MV-4-11 (cell line): ENCODE data around the gene ASCC1.
"Not testable (repeated sequence)": the region's sequence is repeated elsewhere in the genome, so short reads cannot be mapped to it uniquely, and the experiment has no call there.

Source experiments
- DNase-seq: peaks from one replicate; lab custom pipeline; 2025; lab: John Stamatoyannopoulos, UW

Gene ASCC1

DNA sequence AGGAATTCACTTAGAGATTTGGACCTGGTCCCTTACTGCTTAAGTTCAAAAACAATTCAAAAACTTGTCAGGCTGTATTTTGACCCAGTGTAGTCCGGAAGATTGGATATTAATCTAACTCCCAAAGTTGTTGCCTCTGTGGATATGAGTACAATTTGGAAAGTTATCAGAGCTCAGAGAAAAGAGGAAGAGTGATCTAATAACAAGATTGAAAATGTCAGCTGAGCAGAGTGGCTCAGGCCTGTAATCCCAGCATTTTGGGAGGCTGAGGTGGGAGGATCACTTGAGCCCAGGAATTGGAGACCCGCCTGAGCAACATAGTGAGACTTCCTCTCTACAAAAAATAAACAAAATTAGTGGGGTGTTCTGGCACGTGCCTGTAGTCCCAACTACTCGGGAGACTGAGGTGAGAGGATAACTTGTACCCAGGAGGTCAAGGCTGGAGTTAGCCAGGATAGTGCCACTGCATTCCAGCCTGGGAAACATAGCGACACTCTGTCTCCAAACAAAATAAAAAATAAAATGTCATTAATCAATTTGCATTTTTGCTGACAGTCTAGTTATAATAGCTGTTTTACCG lies 3.2 kb upstream of the ASCC1 start:
- DNase-seq: no peak

DNA sequence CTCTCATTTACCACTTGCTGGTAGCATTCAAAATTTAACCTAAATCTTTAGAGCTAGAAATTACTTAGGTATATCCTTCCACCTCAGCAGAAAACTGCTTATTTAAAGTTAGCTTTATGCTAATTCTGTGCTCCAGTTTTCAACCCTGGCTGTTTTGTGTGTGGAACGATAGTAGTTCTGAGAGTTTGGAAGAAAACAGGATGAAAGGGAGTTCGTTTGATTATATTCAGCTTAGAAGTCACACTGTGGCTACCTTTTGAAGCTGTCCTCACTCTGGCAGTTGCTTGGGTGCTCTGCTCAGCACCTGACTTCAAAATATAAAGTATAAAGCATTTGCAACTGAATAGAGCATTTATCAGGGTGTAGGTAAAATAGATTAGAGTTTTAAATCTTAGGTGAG lies 2.6 kb upstream of the ASCC1 start:
- DNase-seq: no peak

GRCh38 chr10:72218325-72218724 lies 2.2 kb upstream of the ASCC1 start:
- peak; percentile 63 for DNase-seq

DNA sequence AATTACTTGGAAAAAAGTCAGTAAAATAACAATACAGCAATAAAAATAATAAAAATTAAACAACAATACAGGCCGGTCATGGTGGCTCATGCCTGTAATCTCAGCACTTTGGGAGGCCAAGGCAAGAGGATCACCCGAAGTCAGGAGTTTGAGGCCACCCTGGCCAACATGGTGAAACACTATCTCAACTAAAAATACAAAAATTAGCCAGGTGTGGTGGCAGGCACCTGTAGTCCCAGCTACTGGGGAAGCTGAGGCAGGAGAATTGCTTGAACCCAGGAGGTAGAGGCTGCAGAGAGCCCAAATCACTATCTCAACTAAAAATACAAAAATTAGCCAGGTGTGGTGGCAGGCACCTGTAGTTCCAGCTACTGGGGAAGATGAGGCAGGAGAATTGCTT lies 4.2 kb downstream of the ASCC1 start:
- DNase-seq: not testable (repeated sequence)

- not testable (repeated sequence) for DNase-seq
Observed at GRCh38 chr10:72211381-72211780, 4.7 kb downstream of the ASCC1 start.

- not testable (repeated sequence) for DNase-seq
Observed at GRCh38 chr10:72208526-72208925, 7.5 kb downstream of the ASCC1 start.

DNA sequence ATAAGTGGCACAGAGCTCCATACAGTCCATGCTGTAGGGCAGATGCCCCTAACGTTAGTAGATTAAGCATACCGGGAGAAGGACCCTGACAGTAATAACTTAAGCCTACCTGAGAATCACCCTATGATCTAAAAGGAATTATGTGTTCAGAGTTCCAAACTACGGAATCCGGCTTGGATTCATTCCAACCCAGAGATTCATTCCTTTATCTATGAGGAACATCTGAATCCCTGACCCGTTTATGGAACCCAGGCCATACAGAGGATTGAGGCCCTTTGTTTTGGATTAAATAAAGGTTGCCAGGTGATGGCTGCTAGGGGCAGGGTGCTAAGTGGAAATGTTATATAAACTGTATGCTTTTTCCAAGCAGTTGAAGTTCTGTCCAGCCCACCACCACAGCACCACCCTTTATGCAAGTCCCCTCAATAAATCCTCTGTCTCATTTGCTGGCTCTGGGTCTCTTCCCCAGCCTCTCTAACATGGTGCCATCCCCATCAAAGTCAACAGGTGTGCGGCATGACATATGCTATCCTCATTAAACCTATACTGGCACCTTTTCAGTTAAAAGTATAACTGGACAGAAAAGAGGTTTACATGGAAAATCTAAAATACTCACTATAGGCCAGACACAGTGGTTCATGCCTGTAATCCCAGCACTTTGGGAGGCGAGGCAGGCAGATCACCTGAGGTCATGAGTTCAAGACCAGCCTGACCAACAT lies 9.4 kb downstream of the ASCC1 start:
- no peak for DNase-seq

DNA sequence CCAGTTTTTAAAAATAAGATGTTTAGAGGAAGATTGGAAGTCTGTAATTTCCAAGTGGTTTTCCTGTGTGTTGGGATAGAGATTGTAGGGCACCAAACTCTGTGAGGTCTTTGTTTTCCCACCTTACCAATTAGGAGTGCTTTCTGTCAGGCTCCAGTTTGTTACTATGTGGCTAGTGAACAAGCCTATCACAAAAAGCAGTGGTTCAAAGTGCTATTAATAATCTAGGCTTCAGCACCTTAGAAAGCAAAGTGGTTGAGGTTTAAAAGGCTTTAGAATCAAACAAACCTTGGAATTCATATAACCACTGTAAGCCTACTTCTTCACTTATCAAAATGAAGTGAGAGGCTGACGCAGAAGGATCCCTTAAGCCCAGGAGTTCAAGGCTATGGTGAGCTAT lies 11.4 kb downstream of the ASCC1 start:
- no peak for DNase-seq

DNA sequence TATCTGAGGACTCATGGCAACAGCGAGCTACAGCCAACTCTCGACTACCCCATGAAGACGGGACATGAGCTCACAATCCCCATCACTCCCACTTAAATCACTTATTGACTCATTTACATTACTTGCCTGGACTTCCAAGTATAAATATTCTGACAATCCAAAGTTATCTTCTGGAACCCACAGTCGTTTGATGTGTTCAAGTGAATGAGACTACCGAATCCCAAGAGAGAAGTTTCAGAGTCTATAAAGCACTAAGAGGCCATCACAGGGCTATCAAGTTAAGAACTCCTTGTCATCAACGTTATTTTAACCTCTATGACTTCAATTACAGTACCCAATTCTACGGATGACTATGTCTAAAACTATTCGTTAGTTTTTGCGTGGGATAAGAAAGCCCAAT lies 11.8 kb downstream of the ASCC1 start:
- DNase-seq: no peak

DNA sequence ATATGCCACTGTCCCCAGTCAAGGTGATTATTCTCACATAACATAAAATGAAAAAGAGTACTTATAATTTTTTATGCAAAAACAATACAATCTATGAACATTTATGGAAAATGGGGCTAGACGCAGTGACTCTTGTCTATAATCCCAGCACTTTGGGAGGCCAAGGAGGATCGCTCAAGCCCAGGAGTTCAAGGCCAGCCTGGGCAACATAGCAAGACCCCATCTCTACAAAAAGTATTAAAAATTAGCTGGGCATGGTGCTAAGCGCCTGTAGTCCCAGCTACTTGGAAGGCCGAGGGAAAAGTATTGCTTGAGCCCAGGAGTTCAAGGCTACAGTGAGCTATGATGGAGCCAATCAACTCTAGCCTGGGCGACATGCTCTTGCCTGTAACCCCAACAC lies 14.8 kb downstream of the ASCC1 start:
- DNase-seq: no peak

GRCh38 chr10:72200883-72201282 lies 15.2 kb downstream of the ASCC1 start:
- DNase-seq: no peak

- no peak for DNase-seq
Observed at GRCh38 chr10:72194949-72195348, 21.1 kb downstream of the ASCC1 start.

DNA sequence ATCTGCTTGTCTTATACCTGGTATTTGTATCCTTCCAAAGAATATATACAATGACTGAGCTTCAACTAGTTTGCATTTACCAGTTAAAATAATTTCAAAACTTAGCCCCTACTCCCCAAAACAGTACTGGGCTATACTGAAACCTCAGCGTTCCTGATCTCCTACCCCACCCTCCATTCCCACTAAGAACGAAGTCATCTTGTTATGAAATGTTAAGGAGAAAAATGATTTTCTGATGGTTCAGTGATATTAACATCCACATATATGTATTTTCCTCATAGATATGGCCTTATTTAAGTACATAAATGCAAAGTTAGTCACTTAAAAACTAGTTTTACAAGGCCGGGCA lies 29.1 kb downstream of the ASCC1 start:
- no peak for DNase-seq

DNA sequence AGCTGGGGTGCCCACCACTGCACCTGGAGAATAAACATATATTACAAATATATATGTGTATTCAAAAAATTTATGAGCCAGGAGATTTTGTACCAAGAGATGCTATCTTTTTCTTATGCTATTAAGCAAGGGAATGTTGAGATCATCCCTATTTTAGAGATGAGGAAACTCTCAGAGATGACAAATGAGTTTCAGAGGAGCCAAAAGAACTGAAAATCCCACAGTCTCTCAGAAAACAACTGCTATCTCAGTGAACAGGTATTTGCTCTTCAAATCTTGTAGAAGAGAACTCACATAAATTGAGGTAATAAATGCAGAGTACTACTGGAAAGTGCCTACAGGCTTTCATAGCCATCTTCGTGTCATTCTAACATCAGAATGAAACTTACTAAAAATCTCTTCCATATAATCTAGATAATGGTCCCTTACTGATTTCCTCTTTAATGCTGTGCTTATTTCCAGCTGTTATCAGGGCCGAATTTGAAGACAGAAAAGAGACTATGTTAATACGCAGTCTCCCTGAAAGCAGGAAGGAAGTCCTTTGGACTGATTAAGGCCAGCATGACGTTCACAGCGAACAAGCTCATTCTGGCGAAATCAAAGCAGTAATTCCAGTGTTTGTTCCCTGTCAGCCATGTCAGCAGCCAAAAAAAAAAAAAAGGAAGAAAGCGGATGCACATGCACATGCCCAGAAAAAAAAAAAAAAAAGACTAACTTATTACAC lies 29.7 kb downstream of the ASCC1 start:
- no peak for DNase-seq

DNA sequence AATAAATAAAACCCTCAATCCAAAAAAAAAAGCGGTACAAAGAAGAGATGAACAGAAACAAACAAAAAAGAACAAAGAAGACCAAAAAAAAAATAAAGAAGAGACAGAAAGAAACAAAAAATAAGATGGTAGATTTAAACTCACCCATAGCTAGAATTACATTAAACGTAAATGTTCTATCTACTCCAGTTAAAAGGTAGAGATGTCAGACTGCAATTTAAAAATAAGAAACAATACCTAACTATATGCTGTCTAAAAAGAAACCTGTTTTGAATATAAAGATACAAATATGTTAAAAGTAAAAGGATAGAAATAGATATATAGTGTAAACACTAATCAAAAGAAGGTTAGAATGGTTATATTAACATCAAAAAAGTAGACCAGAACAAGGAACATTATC lies 31.9 kb downstream of the ASCC1 start:
- DNase-seq: no peak

GRCh38 chr10:72177454-72177853 lies 38.6 kb downstream of the ASCC1 start:
- no peak for DNase-seq

DNA sequence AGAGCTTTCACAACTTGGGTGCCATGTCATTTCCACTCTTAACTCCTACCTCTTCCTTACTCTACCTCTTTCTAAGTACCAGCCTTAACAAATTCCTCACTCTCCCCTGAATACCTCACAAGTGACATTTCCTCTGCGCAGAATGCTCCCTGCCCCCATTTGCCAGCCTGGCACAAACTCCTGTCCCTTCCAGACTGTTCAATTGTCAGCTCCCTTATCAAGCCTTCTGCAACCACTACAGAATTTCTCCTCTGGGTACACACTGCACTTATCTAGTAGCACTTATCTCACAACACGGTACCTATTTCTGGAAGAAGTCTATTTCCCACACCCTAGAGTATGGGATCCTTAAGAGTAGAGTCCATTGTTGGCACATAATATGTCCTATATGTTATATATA lies 39.4 kb downstream of the ASCC1 start:
- no peak for DNase-seq

- peak; percentile 23 for DNase-seq
Observed at GRCh38 chr10:72175149-72175548, 40.9 kb downstream of the ASCC1 start.

- no peak for DNase-seq
Observed at GRCh38 chr10:72174297-72174662, 41.8 kb downstream of the ASCC1 start.

- no peak for DNase-seq
Observed at GRCh38 chr10:72173619-72174296, 42.3 kb downstream of the ASCC1 start.

- DNase-seq: peak; percentile 14
Observed at GRCh38 chr10:72173262-72173618, 42.8 kb downstream of the ASCC1 start.

DNA sequence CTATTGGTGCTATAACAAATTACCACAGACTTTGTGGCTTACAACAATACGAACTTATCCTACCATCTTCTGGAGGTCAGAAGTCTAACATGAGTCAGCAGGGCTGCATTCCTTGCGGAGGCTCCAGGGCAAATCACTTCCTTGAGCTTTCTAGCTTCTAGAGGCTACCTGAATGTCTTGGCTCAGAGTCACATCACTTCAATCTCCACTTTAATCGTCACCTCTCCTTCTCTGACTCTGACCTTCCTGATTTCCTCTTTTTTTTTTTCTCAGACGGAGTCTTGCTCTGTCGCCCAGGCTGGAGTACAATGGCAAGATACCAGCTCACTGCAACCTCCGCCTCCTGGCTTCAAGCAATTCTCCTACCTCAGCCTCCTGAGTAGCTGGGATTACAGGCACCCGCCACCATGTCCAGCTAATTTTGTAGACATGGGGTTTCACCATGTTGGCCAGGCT lies 44.9 kb downstream of the ASCC1 start:
- DNase-seq: peak; percentile 45

DNA sequence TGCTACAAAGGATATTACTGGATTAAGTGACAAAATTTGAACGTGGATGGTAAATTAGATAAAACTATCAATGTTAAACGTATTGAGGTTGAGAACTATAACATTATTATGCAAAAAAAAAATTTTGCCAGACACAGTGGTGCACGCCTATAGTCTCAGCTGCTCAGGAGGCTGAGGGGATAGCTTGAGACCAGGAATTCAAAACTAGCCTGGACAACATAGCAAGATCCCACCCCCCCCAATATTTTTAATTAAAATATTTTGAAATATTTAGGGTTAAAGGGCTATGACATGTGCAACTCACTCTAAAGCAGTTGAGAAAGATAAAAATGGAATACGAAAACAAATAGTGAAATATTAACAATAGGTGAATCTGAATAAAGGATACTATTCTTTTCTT lies 45.3 kb downstream of the ASCC1 start:
- no peak for DNase-seq
